GM18907 (cell line): ENCODE measurements around the gene EEFSEC.

Source experiments
- ATAC-seq: cut with Tn5 transposase; IDR thresholded peaks from one replicate; pipeline ENCODE4 v1.9.1; 2021; ENCODE audit warnings: mild to moderate bottlenecking, moderate library complexity; ENCODE audit not compliant: unreplicated experiment

The EEFSEC gene

DNA sequence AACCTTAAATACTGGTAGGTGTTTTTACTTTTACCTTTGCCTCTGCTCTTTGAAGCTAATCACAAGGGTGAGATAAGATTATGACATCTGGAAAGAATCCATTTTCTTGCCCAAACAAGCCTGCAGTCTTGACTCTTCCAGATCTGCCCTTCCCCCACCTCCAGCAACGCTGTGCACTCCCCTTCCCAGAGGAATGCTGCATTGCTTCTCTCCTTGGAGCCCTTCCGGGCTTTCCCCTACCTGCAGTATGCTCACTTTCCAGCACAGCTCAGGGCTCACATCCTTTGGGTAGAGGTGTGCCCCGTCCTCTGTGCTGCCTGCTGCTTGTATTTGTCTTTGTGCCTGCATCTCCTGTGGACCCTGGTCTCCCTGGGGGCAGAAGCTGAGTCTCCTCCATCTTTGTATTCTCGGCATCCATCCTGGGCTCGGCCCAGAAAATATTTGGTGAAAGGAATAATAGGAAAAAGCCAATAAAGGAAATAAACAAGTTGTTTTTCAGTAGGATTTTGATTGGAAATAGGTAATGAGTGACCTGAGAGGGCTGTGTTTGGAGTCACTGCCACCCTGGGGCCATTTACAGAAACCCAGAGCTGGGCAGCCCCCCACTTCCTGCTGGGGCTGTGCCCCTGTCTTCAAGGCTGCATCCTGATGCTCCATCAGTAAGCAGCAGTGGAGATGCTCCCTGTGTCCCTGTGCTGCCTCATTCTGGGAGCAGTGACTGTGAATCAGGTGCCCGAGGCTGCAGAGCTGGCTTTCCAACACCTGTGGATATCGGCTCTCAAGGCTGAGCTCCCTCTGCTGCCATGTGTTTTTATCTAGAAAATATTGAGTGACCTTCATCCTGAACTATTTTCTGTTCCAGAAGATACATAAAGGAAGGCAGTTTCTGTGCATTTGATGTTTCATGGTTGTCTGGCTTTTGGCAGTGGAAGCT is 117.5 kb downstream of the EEFSEC start:
- ATAC-seq, result no peak

DNA sequence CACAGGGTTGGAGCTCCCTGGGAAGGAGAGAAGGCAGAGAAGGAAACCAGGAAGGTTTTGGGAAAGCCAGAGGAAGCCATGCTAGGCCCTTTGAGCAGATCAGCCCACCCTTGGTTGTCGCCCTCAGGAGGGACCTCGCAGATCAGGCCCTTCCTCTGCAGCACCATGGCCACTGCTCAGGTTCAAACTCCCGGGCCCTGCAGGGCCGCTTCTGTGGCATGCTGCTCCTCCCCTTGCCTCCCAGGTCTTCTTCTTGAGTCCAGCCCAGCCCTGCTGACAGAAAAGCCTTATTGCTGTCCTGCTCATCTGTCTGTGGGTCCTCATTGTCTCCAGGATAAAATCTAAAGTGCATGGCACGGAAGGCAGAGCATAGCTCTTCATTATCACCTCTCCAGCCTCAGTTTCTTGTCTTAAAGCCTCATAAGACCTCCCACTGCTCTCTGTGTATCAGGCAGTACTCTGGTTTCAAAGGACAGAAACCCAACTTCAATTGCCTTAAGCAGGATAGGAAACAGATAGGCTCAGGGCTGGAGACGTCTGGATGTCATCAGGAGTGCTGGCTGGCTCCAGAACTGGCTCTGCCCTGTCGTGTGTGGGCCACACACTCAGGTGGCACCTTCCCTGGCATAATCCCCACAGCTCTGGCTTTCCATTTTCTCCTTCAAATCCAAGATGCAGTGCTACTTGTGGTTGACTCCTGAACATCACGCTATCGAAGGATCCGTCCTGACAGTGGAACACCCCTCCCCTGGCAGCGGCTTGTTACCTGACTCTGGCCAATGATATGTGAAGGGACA is 118.5 kb downstream of the EEFSEC start:
- ATAC-seq, result no peak

DNA sequence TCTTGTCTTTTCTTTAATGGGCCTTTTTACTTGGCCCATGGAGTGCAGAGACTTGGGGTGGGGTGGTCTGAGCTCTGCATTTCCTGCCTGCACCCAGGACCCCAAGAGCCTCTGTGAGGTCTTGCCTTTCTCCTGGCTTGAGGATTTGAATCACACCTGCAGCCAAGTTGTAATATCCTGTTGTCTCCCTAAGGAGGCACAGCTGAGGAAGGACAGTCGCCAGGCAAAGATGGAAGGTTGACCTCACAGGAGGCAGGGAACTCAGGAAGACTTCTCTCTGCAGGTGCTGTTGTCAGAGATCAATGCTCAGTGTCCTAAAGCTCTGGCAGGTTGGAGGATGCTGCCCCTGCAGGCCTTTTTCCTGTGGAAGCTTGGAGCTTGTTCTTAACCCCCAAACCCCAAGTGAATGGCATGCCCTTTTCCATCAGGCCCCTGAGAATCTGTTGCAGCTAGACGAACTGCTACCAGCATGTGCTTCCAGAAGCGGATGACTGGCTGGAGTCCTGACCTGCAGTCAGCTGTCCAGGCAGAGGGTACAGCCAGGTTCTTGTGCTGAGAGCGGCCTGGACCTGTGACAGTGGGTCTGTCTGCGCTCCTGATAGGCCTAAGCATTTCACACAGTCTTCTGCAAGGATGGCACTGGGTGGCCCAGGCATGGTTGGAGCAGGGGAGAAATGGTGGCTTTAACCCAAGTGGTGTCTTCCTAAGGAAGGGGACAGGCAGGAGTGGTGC is 120.0 kb downstream of the EEFSEC start:
- ATAC-seq, result no peak

DNA sequence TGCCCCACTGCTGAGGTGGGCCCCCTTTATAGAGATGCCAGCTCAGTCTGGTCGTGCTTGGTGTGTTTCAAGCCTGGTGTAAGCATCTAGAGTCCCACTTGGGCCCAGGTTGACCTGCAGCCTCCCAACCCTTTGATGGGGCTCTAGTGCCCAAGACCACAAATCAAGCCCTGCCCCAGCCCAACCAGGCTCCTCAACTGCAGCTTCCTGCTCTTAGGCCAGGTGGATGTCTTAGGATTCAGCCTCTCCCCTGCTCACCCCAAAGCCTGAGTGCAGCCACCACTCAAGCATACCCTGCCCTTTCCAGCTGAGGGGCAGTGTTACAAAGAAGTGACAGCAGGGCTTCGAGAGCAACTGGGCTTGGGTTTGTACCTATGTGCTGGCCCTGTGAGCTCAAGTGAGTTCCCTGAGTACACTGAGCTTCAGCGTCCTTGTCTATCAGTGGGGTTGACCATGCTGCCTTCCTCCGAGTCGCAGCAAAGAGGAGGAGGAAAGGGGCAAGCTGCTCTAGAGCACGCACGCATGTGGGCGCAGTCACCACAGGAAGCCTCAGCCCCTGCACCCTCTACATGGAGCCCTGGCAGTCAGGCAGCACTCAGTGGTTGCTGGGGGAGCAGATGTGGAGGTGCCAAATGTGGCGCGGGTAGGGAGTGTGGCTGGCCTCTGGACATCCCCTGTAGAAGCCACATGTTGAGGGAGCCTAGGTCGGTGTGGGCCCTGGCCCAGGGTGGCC is 120.7 kb downstream of the EEFSEC start:
- ATAC-seq, result no peak

DNA sequence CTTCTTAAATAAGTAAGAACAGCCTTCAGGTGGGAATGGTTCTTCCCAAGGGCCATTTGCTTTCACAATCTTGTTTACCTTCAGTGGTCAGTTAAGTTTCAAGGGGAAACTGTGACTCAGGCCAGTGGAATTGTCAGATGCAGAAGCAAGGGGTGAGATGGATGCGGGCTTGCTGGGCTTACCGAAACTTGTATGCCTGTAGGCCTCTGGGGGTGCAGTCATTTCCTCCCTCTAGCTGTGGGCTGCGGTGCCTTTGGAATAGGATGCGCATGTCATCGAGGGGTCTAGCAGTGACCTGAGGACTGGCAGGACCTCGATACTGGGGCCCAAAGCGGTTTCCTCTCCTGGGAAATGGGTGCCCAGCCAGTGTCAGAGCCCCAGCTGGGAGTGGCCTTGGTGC is 121.6 kb downstream of the EEFSEC start:
- no peak for ATAC-seq

DNA sequence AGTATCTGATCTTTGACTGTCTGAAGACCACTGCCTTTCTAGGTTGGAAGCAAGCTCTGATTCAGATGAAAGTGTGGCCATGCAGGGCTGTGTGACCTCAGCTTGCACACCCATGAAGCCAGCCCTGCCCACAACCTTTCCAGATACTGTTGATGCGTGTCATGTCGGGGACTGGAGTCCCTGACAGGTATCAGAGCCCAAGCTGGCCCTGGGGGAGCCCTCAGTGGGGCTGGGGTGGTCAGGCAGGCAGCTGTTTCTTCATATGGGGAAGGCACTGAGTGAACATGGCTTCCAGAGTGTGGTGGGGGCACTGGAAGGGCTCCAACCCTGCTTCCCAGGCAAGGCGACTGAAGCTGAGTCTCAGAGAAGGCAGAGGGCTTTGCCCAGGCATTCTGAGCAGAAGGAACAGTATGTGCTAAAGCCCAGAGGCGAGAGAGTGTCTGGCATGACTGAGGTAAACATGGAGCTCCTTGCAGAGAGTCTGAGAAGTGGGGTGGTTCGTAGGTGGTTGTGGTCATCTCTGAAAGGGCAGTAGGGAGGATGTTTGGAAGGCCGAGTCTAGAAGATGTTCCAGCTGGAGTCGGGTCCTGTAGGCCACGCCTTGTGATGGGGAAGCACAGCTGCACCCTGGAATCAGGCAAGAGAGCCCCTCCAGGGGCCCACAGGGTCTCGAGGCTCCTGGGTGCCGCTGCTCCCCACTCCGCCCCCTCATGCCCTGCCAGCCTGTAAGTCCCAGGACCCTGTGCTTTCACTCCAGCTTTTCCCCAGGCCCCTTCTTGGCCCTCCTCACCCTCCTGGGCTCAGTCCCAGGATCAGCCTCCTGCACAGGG is 122.2 kb downstream of the EEFSEC start:
- ATAC-seq, result no peak

DNA sequence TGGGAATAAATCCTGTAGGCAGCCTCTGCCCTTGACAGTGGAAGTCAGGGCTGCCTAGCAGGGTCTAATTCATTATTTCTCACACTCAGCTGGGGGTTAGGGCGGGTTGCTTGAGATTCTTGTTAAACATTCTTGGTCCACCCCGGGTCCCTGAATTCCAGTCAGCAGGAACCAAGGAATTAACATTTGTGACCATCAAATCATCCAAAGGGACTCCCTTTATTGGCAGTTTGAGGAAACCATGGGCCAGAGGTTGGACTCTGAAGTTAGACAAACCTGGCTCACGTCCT is 122.8 kb downstream of the EEFSEC start:
- no peak for ATAC-seq

DNA sequence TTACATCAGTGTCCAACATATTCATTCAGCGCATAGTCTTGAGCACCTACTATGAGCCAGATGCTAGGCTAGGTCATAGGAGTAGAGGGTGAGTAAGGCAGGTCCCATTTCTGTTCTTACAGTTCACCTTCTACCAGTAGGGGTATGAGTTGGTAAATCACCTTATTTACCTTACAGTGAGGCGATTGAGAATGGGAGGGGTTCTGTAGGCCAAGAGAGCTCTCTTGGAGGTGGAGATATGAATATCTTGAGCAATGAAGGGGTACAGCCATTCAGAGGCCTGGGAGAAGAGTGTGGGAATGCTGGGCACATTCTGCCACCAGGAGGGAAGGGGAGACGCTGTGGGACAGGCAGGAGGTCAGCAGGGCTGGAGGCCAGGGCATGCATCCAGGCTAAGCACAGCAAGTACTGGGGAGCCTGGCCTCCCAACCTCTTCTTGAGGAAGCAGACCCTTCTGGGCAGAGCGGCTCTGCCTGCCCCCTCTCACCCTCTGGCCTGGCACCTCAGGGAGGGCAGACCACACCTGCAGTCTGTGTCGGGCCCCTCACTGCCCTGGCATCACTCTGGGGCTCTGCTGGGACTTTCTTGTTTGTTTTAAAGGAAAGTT is 123.4 kb downstream of the EEFSEC start:
- ATAC-seq, result no peak

DNA sequence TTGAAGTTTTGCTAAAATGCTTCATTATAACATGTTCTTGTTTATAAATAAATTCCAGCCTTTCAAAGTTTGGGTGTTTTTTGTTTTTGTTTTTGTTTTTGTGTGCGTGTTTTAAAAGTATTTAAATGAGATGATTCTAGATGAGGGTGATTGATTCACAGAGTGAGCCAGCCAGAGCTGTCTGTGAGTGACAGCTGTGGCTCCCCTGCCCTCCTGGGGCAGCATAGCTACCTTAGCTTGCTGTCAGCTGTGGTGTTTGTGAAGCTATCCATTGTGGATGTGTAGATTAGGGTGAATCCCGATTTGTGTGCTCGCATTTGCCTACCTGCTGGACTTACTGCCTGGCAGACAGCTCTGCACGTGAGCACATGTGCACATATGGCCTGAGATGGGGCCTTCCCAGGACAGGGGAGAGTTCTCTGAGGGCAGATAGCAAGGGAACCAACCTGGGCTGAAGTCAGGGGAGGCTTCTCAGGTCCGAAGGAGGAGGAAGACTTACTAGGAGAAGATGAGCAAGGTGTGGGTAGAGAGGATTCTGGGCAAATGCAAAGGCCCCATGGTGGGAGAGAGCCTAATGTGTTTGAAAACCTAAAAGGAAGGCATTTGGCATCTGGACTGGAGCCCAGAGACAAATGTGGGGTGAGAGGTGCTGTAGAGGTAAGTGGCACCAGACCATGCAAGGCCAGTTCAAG is 124.2 kb downstream of the EEFSEC start:
- no peak for ATAC-seq

DNA sequence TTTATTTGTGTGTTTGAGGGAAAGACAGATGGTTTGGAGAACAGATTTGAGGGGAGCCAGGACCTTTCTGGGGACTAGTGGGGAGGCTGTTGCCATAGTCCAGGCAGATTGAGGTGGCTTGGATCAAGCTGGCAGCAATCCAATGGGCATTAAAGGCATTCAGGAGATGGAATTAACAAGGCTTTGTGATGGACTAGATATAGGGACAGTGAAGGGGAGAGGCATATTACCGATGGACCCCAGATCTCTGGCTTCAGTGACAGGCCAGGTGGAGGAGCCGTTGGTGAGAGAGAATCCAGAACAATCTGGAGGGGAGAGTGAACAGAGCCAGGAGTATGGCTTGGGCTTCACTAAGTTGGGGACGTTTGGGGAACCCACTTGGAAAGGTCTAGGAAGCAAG is 124.8 kb downstream of the EEFSEC start:
- no peak for ATAC-seq

DNA sequence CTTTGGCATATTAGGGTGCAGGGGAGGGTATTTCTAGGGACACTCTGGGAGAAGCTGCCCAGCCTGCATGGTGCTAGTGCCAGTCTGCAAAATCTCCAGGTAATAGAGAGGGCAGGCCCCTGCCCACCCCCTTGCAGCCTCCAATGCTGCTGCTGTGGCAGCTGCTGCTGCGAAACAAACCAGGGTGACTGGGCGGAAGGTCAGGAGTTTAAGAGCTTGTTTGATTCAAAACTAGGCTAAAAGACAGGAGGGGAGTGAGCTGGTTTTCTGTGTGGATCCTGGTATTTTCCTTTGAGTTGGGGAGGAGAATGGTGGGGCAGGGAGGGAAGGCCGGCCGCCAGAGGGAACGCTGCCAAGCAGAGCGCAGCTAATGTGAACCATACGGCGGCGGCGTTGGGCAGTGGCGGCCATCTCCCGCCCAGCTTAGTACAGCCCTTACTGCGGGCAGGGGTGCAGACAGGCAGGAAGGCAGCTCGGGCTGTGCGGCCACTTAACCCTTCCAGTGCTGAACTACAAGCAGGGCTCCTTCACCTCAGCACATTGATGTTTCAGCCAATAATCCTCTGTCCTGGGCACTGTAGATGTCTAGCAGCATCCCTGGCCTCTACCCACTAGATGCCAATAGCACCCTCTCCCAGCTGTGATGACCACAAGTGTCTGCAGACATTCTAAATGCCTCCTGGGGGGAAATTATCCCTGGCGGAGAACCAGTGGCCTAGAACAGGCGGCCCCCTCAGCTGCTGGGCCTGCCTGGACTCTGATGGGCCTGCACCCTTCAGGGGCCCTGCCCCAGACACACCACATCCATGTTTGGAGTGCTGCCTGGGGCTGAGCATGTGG is 125.7 kb downstream of the EEFSEC start:
- no peak for ATAC-seq

DNA sequence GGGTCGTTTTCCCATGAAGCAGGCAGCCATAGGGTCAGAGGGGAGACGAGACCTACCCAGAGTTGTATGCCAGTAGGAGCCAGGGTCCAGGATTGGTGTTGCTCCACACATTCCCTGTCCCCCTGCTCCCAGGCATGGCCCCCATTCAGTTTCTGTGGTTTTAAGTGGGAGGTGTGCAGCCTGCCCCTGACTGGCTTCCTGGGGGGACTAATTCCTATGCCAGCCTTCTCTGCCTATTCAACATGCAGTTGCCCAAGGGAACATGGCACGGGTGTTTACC is 126.3 kb downstream of the EEFSEC start:
- ATAC-seq, result no peak

DNA sequence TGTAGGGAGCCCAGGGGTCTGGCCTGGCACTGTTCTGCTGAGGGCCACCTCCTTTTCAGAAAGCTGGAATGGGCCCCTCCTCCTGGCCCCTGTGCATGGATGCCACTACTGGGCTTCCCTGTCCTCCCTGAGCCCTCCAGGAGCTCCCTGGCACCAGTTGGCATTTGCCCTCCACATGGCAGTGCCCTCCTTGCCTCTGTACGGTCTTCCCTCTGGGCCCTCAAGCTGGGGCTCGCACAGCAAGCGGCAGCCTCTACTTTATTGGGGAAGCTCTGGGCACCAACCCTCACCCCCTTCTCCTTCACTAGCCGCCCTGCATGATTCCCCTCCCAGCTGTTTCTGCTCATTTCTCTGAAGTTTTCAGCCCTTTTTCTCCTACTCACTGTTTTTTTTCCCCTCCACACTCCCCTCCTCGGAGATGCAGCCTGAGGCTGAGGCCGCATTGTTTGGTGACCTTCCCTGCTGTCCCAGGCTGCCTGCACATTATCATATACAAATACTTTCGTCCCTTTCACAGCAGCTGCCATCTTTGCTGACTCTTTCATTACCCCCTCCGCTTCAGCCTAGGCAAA is 127.3 kb downstream of the EEFSEC start:
- no peak for ATAC-seq

DNA sequence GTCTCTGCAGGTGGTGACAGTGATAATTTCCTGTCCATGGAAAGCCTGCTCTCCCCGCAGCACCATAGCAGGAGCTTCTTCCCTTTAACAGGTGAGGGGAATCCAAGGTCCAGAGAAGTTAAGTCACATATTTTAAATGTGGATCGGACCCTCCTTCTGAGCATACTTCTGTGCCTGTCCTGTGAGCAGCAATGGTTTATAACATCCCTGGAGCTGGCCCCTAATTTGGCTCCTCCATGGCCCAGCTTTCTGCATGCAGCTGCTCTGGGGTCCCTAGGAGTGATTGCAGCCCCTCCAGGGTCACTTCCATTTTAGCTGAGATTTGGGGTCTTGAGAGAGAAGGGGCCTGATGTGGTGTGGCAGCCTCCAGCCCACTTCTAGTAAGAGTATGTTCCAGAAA is 127.8 kb downstream of the EEFSEC start:
- no peak for ATAC-seq

DNA sequence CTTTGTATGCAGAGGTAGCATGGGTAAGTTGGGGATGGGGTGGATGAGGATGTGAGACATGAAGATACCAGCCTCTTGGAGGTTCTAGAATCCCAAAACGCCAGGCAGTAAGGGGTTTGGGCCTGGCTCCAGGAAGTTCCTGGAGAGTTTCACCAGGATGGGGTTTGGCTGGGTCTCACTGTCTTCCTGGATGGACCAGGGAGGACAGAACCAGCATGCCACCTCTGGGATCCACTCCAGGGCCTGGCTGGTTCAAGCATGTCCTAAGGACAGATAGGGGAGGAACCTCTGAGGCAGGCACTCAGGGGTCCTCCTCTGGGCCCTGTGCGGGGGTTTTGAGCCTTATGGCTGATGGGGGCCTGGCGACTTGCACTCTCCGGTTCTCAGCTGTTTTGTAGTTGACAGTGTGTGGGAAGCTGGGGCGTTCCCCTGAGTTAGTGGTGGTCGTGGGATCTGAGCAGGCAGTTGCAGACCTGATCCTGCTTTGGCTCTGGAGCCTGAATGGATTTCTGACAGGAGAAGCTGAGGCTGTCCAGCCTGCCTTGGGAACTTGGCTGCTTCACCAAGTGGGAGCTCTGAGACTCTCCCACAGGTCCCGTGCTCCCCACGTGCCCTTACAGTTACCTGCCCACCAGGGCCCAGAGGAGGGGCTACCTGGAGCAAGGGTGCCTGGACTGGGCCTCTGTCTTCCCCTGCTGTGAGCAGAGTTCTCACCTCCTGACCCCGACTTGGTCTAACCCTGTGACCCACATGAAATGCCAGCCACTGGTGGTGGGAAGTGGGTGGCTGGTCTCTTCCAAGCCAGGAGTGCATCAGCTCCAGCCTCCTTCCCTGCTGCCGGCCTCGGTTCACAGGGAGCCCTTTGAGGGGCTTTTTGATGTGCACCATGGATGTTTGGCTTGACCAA is 128.4 kb downstream of the EEFSEC start:
- ATAC-seq, result no peak

DNA sequence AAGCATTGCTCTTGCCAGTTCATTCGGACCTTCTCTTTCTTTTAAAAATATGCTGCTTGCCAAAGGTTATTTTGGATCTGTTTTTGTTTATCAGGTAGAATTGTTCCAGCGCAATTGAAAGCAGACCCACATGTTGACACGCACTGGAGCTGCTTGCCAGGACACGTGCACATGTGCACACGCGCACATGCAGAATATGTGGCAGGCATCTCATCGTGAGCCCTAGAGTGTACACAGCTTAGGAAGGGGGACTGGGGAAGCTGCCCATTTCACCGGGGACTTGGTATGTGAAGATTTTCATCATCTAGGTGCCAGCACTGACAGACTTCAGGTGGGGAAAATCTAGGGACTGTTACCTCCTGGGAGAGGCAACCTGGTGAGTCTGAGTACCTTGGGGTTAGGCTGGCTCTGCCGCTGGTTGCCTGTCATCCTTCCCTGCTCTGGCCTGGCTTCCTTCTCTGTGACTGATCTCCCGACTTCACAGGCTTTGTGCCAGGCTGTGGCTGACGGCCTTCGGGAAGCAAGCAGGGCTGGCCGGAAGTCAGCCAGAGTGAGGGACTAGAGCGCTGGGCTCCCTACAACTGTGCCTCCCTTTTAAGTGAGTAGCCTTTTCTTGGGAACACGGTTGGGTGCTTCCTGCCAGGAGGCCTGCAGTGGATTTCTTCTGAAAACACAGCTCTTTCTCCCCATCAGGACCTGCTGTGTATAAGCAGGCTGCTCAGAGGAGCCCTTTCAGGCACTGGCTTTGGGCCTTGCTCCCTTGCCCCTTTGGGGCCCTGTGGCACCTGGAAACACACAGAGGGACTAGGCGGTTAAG is 129.3 kb downstream of the EEFSEC start:
- ATAC-seq, result no peak
